GM23338 (cell line): ENCODE measurements around the gene TMPRSS13. TPM values are rescaled to one million over a fixed set of nuclear protein-coding genes. Genes with fewer than 3 reads are reported as not detected.

Experiments used
- ATAC-seq: fragments of 200-7000 bp; cut with Tn5 transposase; 3 replicates; pipeline ENCODE4 v1.9.1; 2020
- DNase-seq: peaks from one replicate; pipeline ENCODE4 v3.0.0-alpha.2; 2015; ENCODE audit warnings: low spot score
- H2AFZ ChIP-seq: fragments of 200-600 bp; sonication (generic); 2 replicates; pipeline ENCODE4 v1.8.0; 2016; ENCODE audit warnings: antibody characterized with exemption, mild to moderate bottlenecking, moderate library complexity
- H3F3A ChIP-seq: fragments of 200-600 bp; sonication (generic); replicated peaks from 2 replicates; pipeline ENCODE4 v1.8.0; 2017; ENCODE audit warnings: antibody characterized with exemption, mixed run types, low read depth
- H3K27ac ChIP-seq: fragments of 200-600 bp; sonication (generic); 2 replicates; pipeline ENCODE4 v1.6.1; 2016; ENCODE audit warnings: low read depth
- H3K27me3 ChIP-seq: fragments of 200-600 bp; sonication (generic); 2 replicates; pipeline ENCODE4 v1.8.0; 2016; ENCODE audit warnings: mild to moderate bottlenecking, mixed run types, moderate library complexity; ENCODE audit not compliant: insufficient read depth
- H3K36me3 ChIP-seq: fragments of 200-600 bp; sonication (generic); 2 replicates; pipeline ENCODE4 v1.8.0; 2016; ENCODE audit warnings: mild to moderate bottlenecking; ENCODE audit not compliant: insufficient read depth
- H3K4me1 ChIP-seq: fragments of 200-600 bp; sonication (generic); 2 replicates; pipeline ENCODE4 v1.8.0; 2016; ENCODE audit warnings: mild to moderate bottlenecking, moderate library complexity; ENCODE audit not compliant: insufficient read depth
- H3K4me2 ChIP-seq: fragments of 200-600 bp; sonication (generic); 2 replicates; pipeline ENCODE4 v1.7.1; 2017; ENCODE audit warnings: mixed run types
- H3K4me3 ChIP-seq: fragments of 200-600 bp; sonication (generic); 2 replicates; pipeline ENCODE4 v1.6.1; 2016; ENCODE audit warnings: mixed run types
- H3K79me2 ChIP-seq: fragments of 200-600 bp; sonication (generic); replicated peaks from 2 replicates; pipeline ENCODE4 v1.8.0; 2017; ENCODE audit warnings: mild to moderate bottlenecking; ENCODE audit not compliant: insufficient read depth
- H3K9me2 ChIP-seq: fragments of 200-600 bp; sonication (generic); 2 replicates; pipeline ENCODE4 v1.8.0; 2017; ENCODE audit not compliant: insufficient read depth
- H4K20me1 ChIP-seq: fragments of 200-600 bp; sonication (generic); replicated peaks from 2 replicates; pipeline ENCODE4 v1.8.0; 2017; ENCODE audit warnings: mild to moderate bottlenecking; ENCODE audit not compliant: insufficient read depth
- H3K27ac Mint-ChIP-seq: 2 replicates; pipeline ENCODE4 v1.8.0; 2020; ENCODE audit warnings: inconsistent platforms, mild to moderate bottlenecking, moderate library complexity, mixed read lengths
- H3K27me3 Mint-ChIP-seq: 3 replicates; pipeline ENCODE4 v1.8.0; 2022; ENCODE audit warnings: low read depth, mild to moderate bottlenecking, moderate library complexity, mixed read lengths, inconsistent platforms; ENCODE audit not compliant: insufficient read depth, poor library complexity
- H3K36me3 Mint-ChIP-seq: 3 replicates; pipeline ENCODE4 v1.8.0; 2021; ENCODE audit warnings: low read depth, mild to moderate bottlenecking, inconsistent platforms, moderate library complexity, mixed read lengths
- H3K4me1 Mint-ChIP-seq: 3 replicates; pipeline ENCODE4 v1.8.0; 2020; ENCODE audit warnings: mild to moderate bottlenecking, inconsistent platforms, mixed read lengths
- H3K4me3 Mint-ChIP-seq: 3 replicates; pipeline ENCODE4 v1.8.0; 2021; ENCODE audit warnings: moderate library complexity, mild to moderate bottlenecking, inconsistent platforms, mixed read lengths
- H3K9me3 Mint-ChIP-seq: 3 replicates; pipeline ENCODE4 v1.8.0; 2020; ENCODE audit warnings: moderate library complexity, mild to moderate bottlenecking, inconsistent platforms, mixed read lengths
- JUNB ChIP-seq: IDR thresholded peaks from one replicate; pipeline ENCODE4 v1.6.1; 2016; ENCODE audit warnings: antibody characterized with exemption; ENCODE audit not compliant: unreplicated experiment
- POLR2AphosphoS5 ChIP-seq: IDR thresholded peaks from 2 replicates; pipeline ENCODE4 v1.6.1; 2016; ENCODE audit warnings: antibody characterized with exemption, low read depth
- ZNF114 ChIP-seq: fragments of 250-450 bp; sonication (Bioruptor Pico); IDR thresholded peaks from 2 replicates; pipeline ENCODE4 v1.5.0; 2020; ENCODE audit warnings: mild to moderate bottlenecking, moderate library complexity
- ZNF331 ChIP-seq: fragments of 250-450 bp; sonication (Bioruptor Pico); IDR thresholded peaks from 2 replicates; pipeline ENCODE4 v1.5.0; 2020; ENCODE audit warnings: low read depth, mild to moderate bottlenecking, moderate library complexity
- polyA plus RNA-seq: library from polyadenylated mRNA; unstranded; fragments of >200 nt; fragmentation: Nextera tagmentation; extraction: Ambion mirVana; gene quantifications from 2 replicates; pipeline ENCODE4 v1.2.1, GENCODE V29; 2016
- total RNA-seq: library from RNA; depleted of rRNA; stranded (reverse); fragments of >200 nt; shearing (Covaris generic); gene quantifications from 2 replicates; pipeline ENCODE4 v1.2.3, GENCODE V29; 2014
- TF ChIP-seq, protein P1 (sequence below): fragments of 250-450 bp; sonication (Bioruptor Pico); IDR thresholded peaks from 2 replicates; pipeline ENCODE4 v1.5.0; 2020; ENCODE audit warnings: mild to moderate bottlenecking, moderate library complexity
- TF ChIP-seq, protein P2 (sequence below), 2 experiments: fragments of 200-600 bp in 1 of 2; sonication (generic) in 1 of 2; conservative IDR thresholded peaks; 2 replicates each; pipeline versions ENCODE4 v1.5.1 to v1.6.1; 2016 to 2017; ENCODE audit warnings: antibody characterized with exemption in 2 of 2, low read depth in 2 of 2, mild to moderate bottlenecking in 2 of 2, moderate library complexity in 1 of 2
- TF ChIP-seq, protein P3 (sequence below): IDR thresholded peaks from 2 replicates; pipeline ENCODE4 v1.6.1; 2016; ENCODE audit warnings: antibody characterized with exemption

TMPRSS13 gene
- total and polyA plus RNA-seq, 2 experiments from 2014 or later: 0.31 TPM; not detected in 1

DNA sequence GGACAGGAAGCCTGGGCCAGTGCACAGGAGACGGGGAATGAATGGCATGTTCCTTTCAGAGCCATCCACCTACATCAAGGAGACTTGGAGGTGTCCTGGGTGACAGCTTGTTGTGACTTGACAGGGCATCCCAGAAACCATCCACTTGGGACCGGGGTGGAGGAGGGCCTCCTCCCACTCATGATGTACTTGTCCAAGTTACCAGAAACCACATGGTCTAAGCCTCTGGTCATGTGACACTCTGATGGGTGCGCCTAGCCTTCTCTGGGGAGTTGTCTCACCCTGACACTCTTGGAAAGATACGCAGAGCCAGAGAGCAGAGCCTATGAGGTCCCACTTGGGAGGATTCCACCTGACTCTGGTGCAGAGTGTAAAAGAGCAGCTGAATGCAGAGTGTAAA is 31.1 kb downstream of the TMPRSS13 start (continued):
- TF ChIP-seq, protein P1, sequence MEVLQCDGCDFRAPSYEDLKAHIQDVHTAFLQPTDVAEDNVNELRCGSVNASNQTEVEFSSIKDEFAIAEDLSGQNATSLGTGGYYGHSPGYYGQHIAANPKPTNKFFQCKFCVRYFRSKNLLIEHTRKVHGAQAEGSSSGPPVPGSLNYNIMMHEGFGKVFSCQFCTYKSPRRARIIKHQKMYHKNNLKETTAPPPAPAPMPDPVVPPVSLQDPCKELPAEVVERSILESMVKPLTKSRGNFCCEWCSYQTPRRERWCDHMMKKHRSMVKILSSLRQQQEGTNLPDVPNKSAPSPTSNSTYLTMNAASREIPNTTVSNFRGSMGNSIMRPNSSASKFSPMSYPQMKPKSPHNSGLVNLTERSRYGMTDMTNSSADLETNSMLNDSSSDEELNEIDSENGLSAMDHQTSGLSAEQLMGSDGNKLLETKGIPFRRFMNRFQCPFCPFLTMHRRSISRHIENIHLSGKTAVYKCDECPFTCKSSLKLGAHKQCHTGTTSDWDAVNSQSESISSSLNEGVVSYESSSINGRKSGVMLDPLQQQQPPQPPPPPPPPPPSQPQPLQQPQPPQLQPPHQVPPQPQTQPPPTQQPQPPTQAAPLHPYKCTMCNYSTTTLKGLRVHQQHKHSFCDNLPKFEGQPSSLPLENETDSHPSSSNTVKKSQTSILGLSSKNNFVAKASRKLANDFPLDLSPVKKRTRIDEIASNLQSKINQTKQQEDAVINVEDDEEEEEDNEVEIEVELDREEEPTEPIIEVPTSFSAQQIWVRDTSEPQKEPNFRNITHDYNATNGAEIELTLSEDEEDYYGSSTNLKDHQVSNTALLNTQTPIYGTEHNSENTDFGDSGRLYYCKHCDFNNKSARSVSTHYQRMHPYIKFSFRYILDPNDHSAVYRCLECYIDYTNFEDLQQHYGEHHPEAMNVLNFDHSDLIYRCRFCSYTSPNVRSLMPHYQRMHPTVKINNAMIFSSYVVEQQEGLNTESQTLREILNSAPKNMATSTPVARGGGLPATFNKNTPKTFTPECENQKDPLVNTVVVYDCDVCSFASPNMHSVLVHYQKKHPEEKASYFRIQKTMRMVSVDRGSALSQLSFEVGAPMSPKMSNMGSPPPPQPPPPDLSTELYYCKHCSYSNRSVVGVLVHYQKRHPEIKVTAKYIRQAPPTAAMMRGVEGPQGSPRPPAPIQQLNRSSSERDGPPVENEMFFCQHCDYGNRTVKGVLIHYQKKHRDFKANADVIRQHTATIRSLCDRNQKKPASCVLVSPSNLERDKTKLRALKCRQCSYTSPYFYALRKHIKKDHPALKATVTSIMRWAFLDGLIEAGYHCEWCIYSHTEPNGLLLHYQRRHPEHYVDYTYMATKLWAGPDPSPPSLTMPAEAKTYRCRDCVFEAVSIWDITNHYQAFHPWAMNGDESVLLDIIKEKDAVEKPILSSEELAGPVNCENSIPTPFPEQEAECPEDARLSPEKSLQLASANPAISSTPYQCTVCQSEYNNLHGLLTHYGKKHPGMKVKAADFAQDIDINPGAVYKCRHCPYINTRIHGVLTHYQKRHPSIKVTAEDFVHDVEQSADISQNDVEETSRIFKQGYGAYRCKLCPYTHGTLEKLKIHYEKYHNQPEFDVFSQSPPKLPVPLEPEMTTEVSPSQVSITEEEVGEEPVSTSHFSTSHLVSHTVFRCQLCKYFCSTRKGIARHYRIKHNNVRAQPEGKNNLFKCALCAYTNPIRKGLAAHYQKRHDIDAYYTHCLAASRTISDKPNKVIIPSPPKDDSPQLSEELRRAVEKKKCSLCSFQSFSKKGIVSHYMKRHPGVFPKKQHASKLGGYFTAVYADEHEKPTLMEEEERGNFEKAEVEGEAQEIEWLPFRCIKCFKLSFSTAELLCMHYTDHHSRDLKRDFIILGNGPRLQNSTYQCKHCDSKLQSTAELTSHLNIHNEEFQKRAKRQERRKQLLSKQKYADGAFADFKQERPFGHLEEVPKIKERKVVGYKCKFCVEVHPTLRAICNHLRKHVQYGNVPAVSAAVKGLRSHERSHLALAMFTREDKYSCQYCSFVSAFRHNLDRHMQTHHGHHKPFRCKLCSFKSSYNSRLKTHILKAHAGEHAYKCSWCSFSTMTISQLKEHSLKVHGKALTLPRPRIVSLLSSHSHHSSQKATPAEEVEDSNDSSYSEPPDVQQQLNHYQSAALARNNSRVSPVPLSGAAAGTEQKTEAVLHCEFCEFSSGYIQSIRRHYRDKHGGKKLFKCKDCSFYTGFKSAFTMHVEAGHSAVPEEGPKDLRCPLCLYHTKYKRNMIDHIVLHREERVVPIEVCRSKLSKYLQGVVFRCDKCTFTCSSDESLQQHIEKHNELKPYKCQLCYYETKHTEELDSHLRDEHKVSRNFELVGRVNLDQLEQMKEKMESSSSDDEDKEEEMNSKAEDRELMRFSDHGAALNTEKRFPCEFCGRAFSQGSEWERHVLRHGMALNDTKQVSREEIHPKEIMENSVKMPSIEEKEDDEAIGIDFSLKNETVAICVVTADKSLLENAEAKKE (CRISPR knock-in tag): no peak

DNA sequence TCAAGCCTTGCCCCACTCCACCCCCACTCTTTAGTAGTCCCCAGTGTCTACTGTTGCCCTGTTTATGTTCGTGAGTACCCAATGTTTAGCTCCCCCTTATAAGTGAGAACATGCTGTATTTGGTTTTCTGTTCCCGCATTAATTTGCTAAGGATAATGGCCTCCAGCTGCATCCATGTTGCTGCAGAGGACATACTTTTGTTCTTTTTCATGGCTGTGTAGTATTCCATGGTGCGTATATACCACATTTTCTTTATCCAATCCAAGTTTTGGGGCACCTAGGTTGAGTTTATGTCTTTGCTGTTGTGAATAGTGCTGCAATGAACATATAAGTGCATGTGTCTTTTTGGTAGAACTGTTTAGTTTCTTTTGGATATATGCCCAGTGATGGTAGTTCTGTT is 36.6 kb downstream of the TMPRSS13 start:
- ATAC-seq: no peak
- Mint-ChIP-seq H3K9me3 (no peaks in the 10 kb centered on the region), H3K36me3 (no peaks in the 10 kb centered on the region), H3K27me3 (peaks cover 2% of the 10 kb centered on the region), H3K27ac (no peak overlapping the region), H3K4me1 (no peaks in the 10 kb centered on the region; the same call in 2 of the 3 replicates), H3K4me3 (no peak overlapping the region)
- no peaks in the 10 kb centered on the region for H3F3A ChIP-seq
- no peak for DNase-seq
- H2AFZ ChIP-seq: no peak overlapping the region
- no peaks in the 10 kb centered on the region for H3K79me2 ChIP-seq
- no peaks in the 10 kb centered on the region for H3K27me3 ChIP-seq
- H3K27ac ChIP-seq: no peak overlapping the region
- no peak overlapping the region for H3K4me2 ChIP-seq
- H3K4me1 ChIP-seq: no peaks in the 10 kb centered on the region
- no peak overlapping the region for H3K4me3 ChIP-seq
- no peaks in the 10 kb centered on the region for H3K36me3 ChIP-seq
- H3K9me2 ChIP-seq: peaks cover 5% of the 10 kb centered on the region; the same call in 1 of the 2 replicates
- H4K20me1 ChIP-seq: no peaks in the 10 kb centered on the region
- TF ChIP-seq, protein P2, sequence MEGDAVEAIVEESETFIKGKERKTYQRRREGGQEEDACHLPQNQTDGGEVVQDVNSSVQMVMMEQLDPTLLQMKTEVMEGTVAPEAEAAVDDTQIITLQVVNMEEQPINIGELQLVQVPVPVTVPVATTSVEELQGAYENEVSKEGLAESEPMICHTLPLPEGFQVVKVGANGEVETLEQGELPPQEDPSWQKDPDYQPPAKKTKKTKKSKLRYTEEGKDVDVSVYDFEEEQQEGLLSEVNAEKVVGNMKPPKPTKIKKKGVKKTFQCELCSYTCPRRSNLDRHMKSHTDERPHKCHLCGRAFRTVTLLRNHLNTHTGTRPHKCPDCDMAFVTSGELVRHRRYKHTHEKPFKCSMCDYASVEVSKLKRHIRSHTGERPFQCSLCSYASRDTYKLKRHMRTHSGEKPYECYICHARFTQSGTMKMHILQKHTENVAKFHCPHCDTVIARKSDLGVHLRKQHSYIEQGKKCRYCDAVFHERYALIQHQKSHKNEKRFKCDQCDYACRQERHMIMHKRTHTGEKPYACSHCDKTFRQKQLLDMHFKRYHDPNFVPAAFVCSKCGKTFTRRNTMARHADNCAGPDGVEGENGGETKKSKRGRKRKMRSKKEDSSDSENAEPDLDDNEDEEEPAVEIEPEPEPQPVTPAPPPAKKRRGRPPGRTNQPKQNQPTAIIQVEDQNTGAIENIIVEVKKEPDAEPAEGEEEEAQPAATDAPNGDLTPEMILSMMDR (conservative IDR thresholded peaks at IDR 0.05; ENCODE audit: low read depth in 2 of 2): no peak
- no peak for TF ChIP-seq POLR2AphosphoS5
- TF ChIP-seq ZNF331: no peak
- no peak for TF ChIP-seq ZNF114 (CRISPR knock-in tag)
- no peak for TF ChIP-seq JUNB
- TF ChIP-seq, protein P1 (CRISPR knock-in tag): no peak
- TF ChIP-seq, protein P3, sequence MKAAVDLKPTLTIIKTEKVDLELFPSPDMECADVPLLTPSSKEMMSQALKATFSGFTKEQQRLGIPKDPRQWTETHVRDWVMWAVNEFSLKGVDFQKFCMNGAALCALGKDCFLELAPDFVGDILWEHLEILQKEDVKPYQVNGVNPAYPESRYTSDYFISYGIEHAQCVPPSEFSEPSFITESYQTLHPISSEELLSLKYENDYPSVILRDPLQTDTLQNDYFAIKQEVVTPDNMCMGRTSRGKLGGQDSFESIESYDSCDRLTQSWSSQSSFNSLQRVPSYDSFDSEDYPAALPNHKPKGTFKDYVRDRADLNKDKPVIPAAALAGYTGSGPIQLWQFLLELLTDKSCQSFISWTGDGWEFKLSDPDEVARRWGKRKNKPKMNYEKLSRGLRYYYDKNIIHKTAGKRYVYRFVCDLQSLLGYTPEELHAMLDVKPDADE: no peak
